Stomach (tissue), 4 donors: ENCODE data around the gene SLC7A10.

Source experiments
- CTCF ChIP-seq, 7 experiments: fragments of 450-650 bp in 4 of 7; fragments of 200-600 bp in 3 of 7; sonication (generic) in 3 of 7; IDR thresholded peaks; one replicate each; pipeline ENCODE4 v1.5.1; 2016 to 2019; ENCODE audit warnings: antibody characterized with exemption in 7 of 7, control low read depth in 2 of 7, mild to moderate bottlenecking in 1 of 7
- EP300 ChIP-seq: sonication (generic); formaldehyde crosslinking; IDR thresholded peaks from one replicate; pipeline ENCODE4 v1.6.1; 2017; ENCODE audit warnings: antibody characterized with exemption
- POLR2A ChIP-seq, 4 donors: fragments of 450-650 bp; IDR thresholded peaks; one replicate each; pipeline ENCODE4 v1.6.1; 2016; ENCODE audit warnings: antibody characterized with exemption in 4 of 4, control low read depth in 2 of 4, mild to moderate bottlenecking in 1 of 4, moderate library complexity in 1 of 4
- POLR2AphosphoS5 ChIP-seq, 3 donors: sonication (generic); formaldehyde crosslinking; IDR thresholded peaks; one replicate each; pipeline ENCODE4 v1.6.1; 2016; ENCODE audit warnings: antibody characterized with exemption in 3 of 3

GRCh38 chr19:33175886-33176669 lies 49.6 kb downstream of the SLC7A10 start:
- TF ChIP-seq EP300 (no peak), CTCF (IDR thresholded peaks at IDR 0.05) (no peak), POLR2A (IDR thresholded peaks at IDR 0.05) (no peak), POLR2AphosphoS5 (IDR thresholded peaks at IDR 0.05) (no peak)
